ENCODE results near the gene RABGAP1L. TPM values are rescaled to one million over a fixed set of nuclear protein-coding genes. Genes with fewer than 3 reads are reported as not detected.

Gene RABGAP1L
- total RNA-seq, 6 donors from 2014 or later, result 41.3 to 229 (median 85.3) TPM

- 53 to 54% methylated on average over 1 of the region's 1 CpG for WGBS, 2 donors
- H3K27me3 ChIP-seq, result no peaks in the 10 kb centered on the region
- no peak overlapping the region for H3K4me3 ChIP-seq
- peak in 1 of 2 donors; percentile 34 for ATAC-seq (ENCODE audit: low FRiP score in 2 of 2)
- TF ChIP-seq EP300 (IDR thresholded peaks at IDR 0.05) (no peak), POLR2AphosphoS5 (IDR thresholded peaks at IDR 0.05) (no peak), POLR2A (IDR thresholded peaks at IDR 0.05) (no peak)
- TF ChIP-seq, protein P1, sequence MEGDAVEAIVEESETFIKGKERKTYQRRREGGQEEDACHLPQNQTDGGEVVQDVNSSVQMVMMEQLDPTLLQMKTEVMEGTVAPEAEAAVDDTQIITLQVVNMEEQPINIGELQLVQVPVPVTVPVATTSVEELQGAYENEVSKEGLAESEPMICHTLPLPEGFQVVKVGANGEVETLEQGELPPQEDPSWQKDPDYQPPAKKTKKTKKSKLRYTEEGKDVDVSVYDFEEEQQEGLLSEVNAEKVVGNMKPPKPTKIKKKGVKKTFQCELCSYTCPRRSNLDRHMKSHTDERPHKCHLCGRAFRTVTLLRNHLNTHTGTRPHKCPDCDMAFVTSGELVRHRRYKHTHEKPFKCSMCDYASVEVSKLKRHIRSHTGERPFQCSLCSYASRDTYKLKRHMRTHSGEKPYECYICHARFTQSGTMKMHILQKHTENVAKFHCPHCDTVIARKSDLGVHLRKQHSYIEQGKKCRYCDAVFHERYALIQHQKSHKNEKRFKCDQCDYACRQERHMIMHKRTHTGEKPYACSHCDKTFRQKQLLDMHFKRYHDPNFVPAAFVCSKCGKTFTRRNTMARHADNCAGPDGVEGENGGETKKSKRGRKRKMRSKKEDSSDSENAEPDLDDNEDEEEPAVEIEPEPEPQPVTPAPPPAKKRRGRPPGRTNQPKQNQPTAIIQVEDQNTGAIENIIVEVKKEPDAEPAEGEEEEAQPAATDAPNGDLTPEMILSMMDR (IDR thresholded peaks at IDR 0.05), result no peak
- H3K9me3 ChIP-seq, result no peaks in the 10 kb centered on the region
- no peak overlapping the region for H3K27ac ChIP-seq
- H3K4me1 ChIP-seq, result no peaks in the 10 kb centered on the region
- no peak for DNase-seq
- H3K36me3 ChIP-seq, result no peaks in the 10 kb centered on the region
These were observed 755.7 kb downstream of the RABGAP1L start for GRCh38 chr1:174914991-174915390.

DNA sequence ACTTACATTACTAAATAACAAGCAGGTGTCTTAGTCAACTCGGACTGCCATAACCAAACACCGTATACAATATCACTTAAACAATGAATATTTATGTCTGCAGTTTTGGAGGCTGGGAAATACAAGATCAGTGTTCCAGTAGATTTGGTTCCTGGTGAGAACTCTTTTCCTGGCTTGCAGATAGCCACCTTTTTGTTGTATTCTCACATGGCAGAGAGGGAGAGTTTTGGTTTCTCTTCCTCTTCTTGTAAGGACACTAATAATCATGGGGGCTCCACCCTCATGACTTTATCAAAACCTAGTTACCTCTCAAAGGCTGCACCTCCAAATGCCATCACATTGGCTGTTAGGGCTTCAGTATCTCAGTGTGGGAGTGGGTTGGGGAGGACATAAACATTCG lies 757.5 kb downstream of the RABGAP1L start:
- no peak for DNase-seq
- Histone ChIP-seq H3K36me3 (no peaks in the 10 kb centered on the region), H3K27ac (no peak overlapping the region), H3K4me1 (no peaks in the 10 kb centered on the region), H3K4me3 (no peak overlapping the region), H3K9me3 (no peaks in the 10 kb centered on the region), H3K27me3 (no peaks in the 10 kb centered on the region)
- ATAC-seq (ENCODE audit: low FRiP score in 2 of 2), result no peak
- TF ChIP-seq POLR2AphosphoS5 (IDR thresholded peaks at IDR 0.05) (no peak), POLR2A (IDR thresholded peaks at IDR 0.05) (no peak), EP300 (IDR thresholded peaks at IDR 0.05) (no peak)
- TF ChIP-seq, protein P1 (IDR thresholded peaks at IDR 0.05), result no peak
- WGBS, 2 donors, result 86 to 90% methylated on average over 3 of the region's 3 CpGs

GRCh38 chr1:174920093-174920492 lies 760.8 kb downstream of the RABGAP1L start:
- Histone ChIP-seq H3K27ac (no peak overlapping the region), H3K4me1 (no peaks in the 10 kb centered on the region), H3K27me3 (no peaks in the 10 kb centered on the region), H3K36me3 (no peaks in the 10 kb centered on the region), H3K9me3 (no peaks in the 10 kb centered on the region), H3K4me3 (no peak overlapping the region)
- WGBS, 2 donors, result 86 to 93% methylated on average over 1 of the region's 1 CpG
- TF ChIP-seq POLR2A (IDR thresholded peaks at IDR 0.05) (no peak), POLR2AphosphoS5 (IDR thresholded peaks at IDR 0.05) (no peak), EP300 (IDR thresholded peaks at IDR 0.05) (no peak)
- TF ChIP-seq, protein P1 (IDR thresholded peaks at IDR 0.05), result no peak
- DNase-seq (no peak), ATAC-seq (ENCODE audit: low FRiP score in 2 of 2) (no peak)

DNA sequence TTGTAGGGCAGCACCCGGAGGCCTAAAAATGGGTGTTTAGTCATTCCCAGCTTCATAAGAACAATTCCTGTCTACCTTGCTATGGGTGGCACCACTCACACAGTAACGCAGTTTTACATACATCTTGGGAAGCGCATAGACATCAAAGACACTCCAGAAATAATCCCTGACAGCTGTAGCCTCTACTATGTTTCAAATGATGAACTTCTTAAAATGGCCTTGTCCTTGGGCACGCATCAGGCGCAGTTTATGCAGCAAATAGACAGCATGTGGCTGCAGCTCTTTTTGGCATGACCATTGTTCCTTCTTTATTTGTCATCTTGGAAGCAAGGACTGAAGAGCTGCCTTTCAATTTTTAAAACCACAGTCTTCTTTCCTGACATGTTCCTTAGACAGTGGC lies 762.8 kb downstream of the RABGAP1L start:
- Histone ChIP-seq H3K4me1 (no peaks in the 10 kb centered on the region), H3K9me3 (no peaks in the 10 kb centered on the region), H3K36me3 (no peaks in the 10 kb centered on the region), H3K27me3 (no peaks in the 10 kb centered on the region), H3K4me3 (no peak overlapping the region), H3K27ac (no peak overlapping the region)
- DNase-seq (no peak), ATAC-seq (ENCODE audit: low FRiP score in 2 of 2) (no peak)
- WGBS, 2 donors, result 95 to 98% methylated on average over 5 of the region's 5 CpGs
- TF ChIP-seq EP300 (IDR thresholded peaks at IDR 0.05) (no peak), POLR2AphosphoS5 (IDR thresholded peaks at IDR 0.05) (no peak), POLR2A (IDR thresholded peaks at IDR 0.05) (no peak)
- TF ChIP-seq, protein P1 (IDR thresholded peaks at IDR 0.05), result no peak

GRCh38 chr1:174923820-174924219 lies 764.5 kb downstream of the RABGAP1L start:
- H3K27me3 ChIP-seq, result no peaks in the 10 kb centered on the region
- no peak for DNase-seq
- no peak overlapping the region for H3K27ac ChIP-seq
- H3K9me3 ChIP-seq, result no peaks in the 10 kb centered on the region
- H3K36me3 ChIP-seq, result no peaks in the 10 kb centered on the region
- H3K4me3 ChIP-seq, result no peak overlapping the region
- no peaks in the 10 kb centered on the region for H3K4me1 ChIP-seq
- 86 to 95% methylated on average over 5 of the region's 5 CpGs for whole genome bisulfite sequencing, 2 donors
- TF ChIP-seq POLR2A (IDR thresholded peaks at IDR 0.05) (no peak), POLR2AphosphoS5 (IDR thresholded peaks at IDR 0.05) (no peak), EP300 (IDR thresholded peaks at IDR 0.05) (no peak)
- TF ChIP-seq, protein P1 (IDR thresholded peaks at IDR 0.05), result no peak
- no peak for ATAC-seq (ENCODE audit: low FRiP score in 2 of 2)
